Spleen (tissue), 11 donors: ENCODE measurements around the gene CAMTA1. TPM values are rescaled to one million over a fixed set of nuclear protein-coding genes. Genes with fewer than 3 reads are reported as not detected.

Experiments used
- DNase-seq: peaks from one replicate; pipeline ENCODE4 v3.0.0-alpha.2; 2020
- H3K27ac ChIP-seq, 8 donors: fragments of 200-600 bp; sonication (generic) in 7 of 8; 1 replicate in 4 of 8; 2 replicates in 4 of 8; pipeline versions ENCODE4 v1.5.0 to v1.8.0; 2016 to 2021; ENCODE audit warnings: inconsistent platforms in 4 of 8, mild to moderate bottlenecking in 4 of 8, moderate library complexity in 1 of 8
- H3K27me3 ChIP-seq, 7 donors: fragments of 200-600 bp; sonication (generic) in 6 of 7; replicated peaks in 1 of 7; 1 replicate in 4 of 7; 2 replicates in 3 of 7; pipeline versions ENCODE4 v1.5.0 to v1.8.0; 2016 to 2021; ENCODE audit warnings: inconsistent platforms in 3 of 7, mild to moderate bottlenecking in 1 of 7
- H3K36me3 ChIP-seq, 6 donors: fragments of 200-600 bp; sonication (generic) in 5 of 6; 1 replicate in 4 of 6; 2 replicates in 2 of 6; pipeline versions ENCODE4 v1.5.0 to v1.8.0; 2016 to 2021; ENCODE audit warnings: inconsistent platforms in 2 of 6
- H3K4me1 ChIP-seq, 6 donors: fragments of 200-600 bp; sonication (generic) in 5 of 6; 1 replicate in 3 of 6; 2 replicates in 3 of 6; pipeline versions ENCODE4 v1.5.0 to v1.8.0; 2016 to 2021; ENCODE audit warnings: inconsistent platforms in 3 of 6
- H3K4me3 ChIP-seq, 8 donors: fragments of 200-600 bp; sonication (generic) in 7 of 8; 1 replicate in 4 of 8; 2 replicates in 4 of 8; pipeline versions ENCODE4 v1.5.0 to v1.8.0; 2016 to 2021; ENCODE audit warnings: inconsistent platforms in 4 of 8, mild to moderate bottlenecking in 4 of 8, moderate library complexity in 2 of 8
- H3K9me3 ChIP-seq, 8 donors: fragments of 200-600 bp; sonication (generic) in 7 of 8; 1 replicate in 4 of 8; 2 replicates in 4 of 8; pipeline versions ENCODE4 v1.5.0 to v1.8.0; 2016 to 2021; ENCODE audit warnings: inconsistent platforms in 4 of 8
- CTCF ChIP-seq, 11 experiments: fragments of 200-600 bp in 7 of 11; fragments of 450-650 bp in 4 of 11; sonication (generic) in 4 of 11; IDR thresholded peaks in 8 of 11; conservative IDR thresholded peaks in 3 of 11; 1 replicate in 7 of 11; 2 replicates in 4 of 11; pipeline versions ENCODE4 v1.4.0 to v1.8.0; 2016 to 2021; ENCODE audit warnings: antibody characterized with exemption in 11 of 11, inconsistent platforms in 4 of 11, mild to moderate bottlenecking in 1 of 11
- POLR2A ChIP-seq, 3 donors: fragments of 450-650 bp; IDR thresholded peaks; one replicate each; pipeline ENCODE4 v1.5.1; 2017; ENCODE audit warnings: antibody characterized with exemption in 3 of 3, mild to moderate bottlenecking in 1 of 3
- POLR2AphosphoS5 ChIP-seq, 3 donors: sonication (generic); formaldehyde crosslinking; IDR thresholded peaks; one replicate each; pipeline ENCODE4 v1.5.1; 2017; ENCODE audit warnings: antibody characterized with exemption in 3 of 3
- WGBS, 5 donors: extraction: QIAGEN DNeasy Blood & Tissue Kit in 3 of 5; methylation state at CpG; one replicate each; pipeline versions ENCODE4 v1.1.5 to v1.1.7; 2013 to 2018; 5-methylcytosine and 5-hydroxymethylcytosine counted together
- intact Hi-C: fragments of 100-400 bp; cut with DNase I; formaldehyde crosslinking; loops from one replicate; pipeline ENCODE4 v1.15.0; 2023; ENCODE audit warnings: low total_unique reads
- polyA plus RNA-seq, 3 donors: library from polyadenylated mRNA; stranded (reverse); fragments of 200-250 nt; gene quantifications; one replicate each; pipeline ENCODE4 v1.2.1, GENCODE V29; 2013
- total RNA-seq, 7 donors: library from RNA; depleted of rRNA in 3 of 7; stranded (reverse); fragments of >200 nt in 3 of 7; fragmentation: NEBNext Ultra II Directional in 4 of 7; extraction: Animal tissue kit (Norgen Biotek cat#: 25700) in 4 of 7; gene quantifications; one replicate each; pipeline versions ENCODE4 v1.1.0 to v1.2.1, GENCODE V29; 2016 to 2021
- donor health status: healthy with polysubstance abuse.
- donor health status: DM: no; HTN: no; CAD: no; lungs with moderate emphysema.
- donor health status: DM: no; HTN: no; CAD: no.
- donor health status: Bipolar disorder and iron deficiency.
- donor health status: healthy.
- donor health status: DM: no; HTN: no; CAD: no.
- donor health status: DM: yes; HTN: yes; CAD: no.

Gene CAMTA1
- total and polyA plus RNA-seq, 10 donors, result 53.0 to 106 (median 77.3) TPM

DNA sequence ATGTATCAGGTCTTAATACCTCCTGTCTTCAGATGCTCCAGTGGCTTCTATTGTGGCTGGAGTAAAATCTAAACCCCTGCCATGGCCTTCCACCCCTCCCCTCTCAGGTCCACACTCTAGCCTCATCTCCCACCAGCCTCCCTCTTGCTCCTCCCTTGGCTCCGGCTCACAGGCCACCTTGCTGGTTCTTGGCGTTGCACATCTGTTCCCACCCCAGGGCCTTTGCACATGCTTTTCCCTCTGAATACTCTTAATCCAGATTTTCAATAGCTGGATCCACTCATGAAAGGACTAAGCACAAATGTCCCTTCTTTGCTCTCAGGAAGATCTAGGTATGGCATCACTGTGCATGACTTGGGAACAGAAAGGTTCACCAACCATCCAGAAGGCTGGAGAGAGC lies 570.4 kb downstream of the CAMTA1 start:
- Histone ChIP-seq H3K4me1 (no peaks in the 10 kb centered on the region), H3K4me3 (no peak overlapping the region), H3K27me3 (peaks cover 0 to 9% (median 0%) of the 10 kb centered on the region in 7 donors), H3K9me3 (no peaks in the 10 kb centered on the region), H3K36me3 (no peaks in the 10 kb centered on the region), H3K27ac (no peak overlapping the region)
- DNase-seq, result no peak
- TF ChIP-seq POLR2A (IDR thresholded peaks at IDR 0.05) (no peak), POLR2AphosphoS5 (IDR thresholded peaks at IDR 0.05) (no peak), CTCF (IDR thresholded peaks at IDR 0.05 in 8 of 11, conservative IDR thresholded peaks at IDR 0.05 in 3 of 11) (no peak)
- WGBS, 5 donors, result 88 to 100% (median 93%) methylated on average over 2 of the region's 2 CpGs
- intact Hi-C loops, result no loop called here

- no peaks in the 10 kb centered on the region for H3K9me3 ChIP-seq
- DNase-seq, result no peak
- no peak overlapping the region for H3K4me3 ChIP-seq
- intact Hi-C loops, result no loop called here
- H3K36me3 ChIP-seq, result no peaks in the 10 kb centered on the region
- peaks cover 0 to 7% (median 0%) of the 10 kb centered on the region in 7 donors for H3K27me3 ChIP-seq
- 62 to 86% (median 73%) methylated on average over 3 to 5 of the region's 5 CpGs for WGBS, 5 donors
- no peak for TF ChIP-seq POLR2AphosphoS5 (IDR thresholded peaks at IDR 0.05)
- TF ChIP-seq POLR2A (IDR thresholded peaks at IDR 0.05), result no peak
- TF ChIP-seq CTCF (IDR thresholded peaks at IDR 0.05 in 8 of 11, conservative IDR thresholded peaks at IDR 0.05 in 3 of 11), result no peak
- H3K27ac ChIP-seq, result no peak overlapping the region
- no peaks in the 10 kb centered on the region for H3K4me1 ChIP-seq
Measured at GRCh38 chr1:7356079-7356478, 570.8 kb downstream of the CAMTA1 start.

- H3K4me1 ChIP-seq, result no peaks in the 10 kb centered on the region
- H3K36me3 ChIP-seq, result no peaks in the 10 kb centered on the region
- WGBS, 5 donors, result 72 to 87% (median 78%) methylated on average over 11 of the region's 11 CpGs
- no peak overlapping the region for H3K27ac ChIP-seq
- TF ChIP-seq CTCF (IDR thresholded peaks at IDR 0.05 in 8 of 11, conservative IDR thresholded peaks at IDR 0.05 in 3 of 11), result no peak
- TF ChIP-seq POLR2AphosphoS5 (IDR thresholded peaks at IDR 0.05), result no peak
- no peak for TF ChIP-seq POLR2A (IDR thresholded peaks at IDR 0.05)
- H3K27me3 ChIP-seq, result peaks cover 0 to 4% (median 0%) of the 10 kb centered on the region in 7 donors
- H3K9me3 ChIP-seq, result no peaks in the 10 kb centered on the region
- intact Hi-C loops, result no loop called here
- DNase-seq, result no peak
- H3K4me3 ChIP-seq, result no peak overlapping the region
Measured at GRCh38 chr1:7358425-7358824, 573.2 kb downstream of the CAMTA1 start.

DNA sequence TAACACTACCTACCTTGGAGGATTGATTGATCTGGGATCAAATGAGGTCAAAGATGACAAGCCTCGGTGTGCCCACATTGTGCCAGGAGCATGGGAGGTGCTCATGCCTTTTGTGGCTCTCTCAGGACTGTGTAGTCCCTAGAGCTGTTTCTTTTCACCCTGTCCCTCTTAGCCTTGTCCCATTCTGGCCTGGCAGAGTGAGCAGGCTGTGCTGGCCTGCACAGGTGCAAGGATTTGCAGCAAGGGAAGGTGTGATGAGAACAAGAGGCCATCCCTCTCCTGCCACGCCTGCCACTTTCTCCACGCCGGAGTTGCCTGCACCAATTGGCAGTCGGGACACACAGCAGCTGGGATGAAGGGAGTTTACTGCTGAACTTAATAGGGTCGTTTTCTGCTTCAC lies 575.3 kb downstream of the CAMTA1 start:
- Histone ChIP-seq H3K9me3 (no peaks in the 10 kb centered on the region), H3K4me1 (no peaks in the 10 kb centered on the region), H3K27me3 (peaks cover 0 to 4% (median 0%) of the 10 kb centered on the region in 7 donors), H3K36me3 (no peaks in the 10 kb centered on the region), H3K4me3 (no peak overlapping the region), H3K27ac (no peak overlapping the region)
- DNase-seq, result no peak
- TF ChIP-seq POLR2AphosphoS5 (IDR thresholded peaks at IDR 0.05) (no peak), CTCF (IDR thresholded peaks at IDR 0.05 in 8 of 11, conservative IDR thresholded peaks at IDR 0.05 in 3 of 11) (no peak), POLR2A (IDR thresholded peaks at IDR 0.05) (no peak)
- intact Hi-C loops, result no loop called here
- WGBS, 5 donors, result 60 to 69% (median 65%) methylated on average over 5 to 6 of the region's 6 CpGs
